Measurements from ENCODE around the gene PGLYRP3. TPM values are rescaled to one million over a fixed set of nuclear protein-coding genes. Genes with fewer than 3 reads are reported as not detected.

Gene PGLYRP3
- total RNA-seq, 1 donor from 2014 or later = 0.53 TPM

- H3K36me3 ChIP-seq (ENCODE audit: control insufficient read depth, insufficient read depth, low read length) = no peaks in the 10 kb centered on the region
- no peak for TF ChIP-seq CTCF (IDR thresholded peaks at IDR 0.05; ENCODE audit: insufficient read depth, low read length, severe bottlenecking)
- H3K27me3 ChIP-seq (ENCODE audit: control insufficient read depth, insufficient read depth, low read length) = no peaks in the 10 kb centered on the region
- FAIRE-seq (no peak), DNase-seq (ENCODE audit: low read depth) (no peak)
- H3K4me3 ChIP-seq (ENCODE audit: low read depth, low read length) = no peak overlapping the region
Measured at GRCh38 chr1:153341431-153341934, 28.7 kb upstream of the PGLYRP3 start.

- no peak overlapping the region for H3K4me3 ChIP-seq (ENCODE audit: low read depth, low read length)
- FAIRE-seq = no peak
- H3K27me3 ChIP-seq (ENCODE audit: control insufficient read depth, insufficient read depth, low read length) = no peaks in the 10 kb centered on the region
- DNase-seq (ENCODE audit: low read depth) = no peak
- H3K36me3 ChIP-seq (ENCODE audit: control insufficient read depth, insufficient read depth, low read length) = no peaks in the 10 kb centered on the region
- no peak for TF ChIP-seq CTCF (IDR thresholded peaks at IDR 0.05; ENCODE audit: insufficient read depth, low read length, severe bottlenecking)
Measured at GRCh38 chr1:153340356-153340755, 27.6 kb upstream of the PGLYRP3 start.

- DNase-seq (ENCODE audit: low read depth) (no peak), FAIRE-seq (no peak)
- no peak overlapping the region for H3K4me3 ChIP-seq (ENCODE audit: low read depth, low read length)
- no peak for TF ChIP-seq CTCF (IDR thresholded peaks at IDR 0.05; ENCODE audit: insufficient read depth, low read length, severe bottlenecking)
- no peaks in the 10 kb centered on the region for H3K27me3 ChIP-seq (ENCODE audit: control insufficient read depth, insufficient read depth, low read length)
- H3K36me3 ChIP-seq (ENCODE audit: control insufficient read depth, insufficient read depth, low read length) = no peaks in the 10 kb centered on the region
Measured at GRCh38 chr1:153339802-153340201, 27.1 kb upstream of the PGLYRP3 start.

- Histone ChIP-seq H3K27me3 (ENCODE audit: control insufficient read depth, insufficient read depth, low read length) (no peaks in the 10 kb centered on the region), H3K4me3 (ENCODE audit: low read depth, low read length) (no peak overlapping the region), H3K36me3 (ENCODE audit: control insufficient read depth, insufficient read depth, low read length) (no peaks in the 10 kb centered on the region)
- FAIRE-seq (peak; percentile 13), DNase-seq (ENCODE audit: low read depth) (no peak)
- no peak for TF ChIP-seq CTCF (IDR thresholded peaks at IDR 0.05; ENCODE audit: insufficient read depth, low read length, severe bottlenecking)
Measured at GRCh38 chr1:153337980-153338853, 25.5 kb upstream of the PGLYRP3 start.

GRCh38 chr1:153336650-153337049 lies 23.9 kb upstream of the PGLYRP3 start:
- Histone ChIP-seq H3K4me3 (ENCODE audit: low read depth, low read length) (no peak overlapping the region), H3K27me3 (ENCODE audit: control insufficient read depth, insufficient read depth, low read length) (no peaks in the 10 kb centered on the region), H3K36me3 (ENCODE audit: control insufficient read depth, insufficient read depth, low read length) (no peaks in the 10 kb centered on the region)
- no peak for FAIRE-seq
- TF ChIP-seq CTCF (IDR thresholded peaks at IDR 0.05; ENCODE audit: insufficient read depth, low read length, severe bottlenecking) = no peak
- DNase-seq (ENCODE audit: low read depth) = no peak

Measured in bronchial epithelial cell (primary cell).